ENCODE measurements around the gene CSNK1G3.

The CSNK1G3 gene

DNA sequence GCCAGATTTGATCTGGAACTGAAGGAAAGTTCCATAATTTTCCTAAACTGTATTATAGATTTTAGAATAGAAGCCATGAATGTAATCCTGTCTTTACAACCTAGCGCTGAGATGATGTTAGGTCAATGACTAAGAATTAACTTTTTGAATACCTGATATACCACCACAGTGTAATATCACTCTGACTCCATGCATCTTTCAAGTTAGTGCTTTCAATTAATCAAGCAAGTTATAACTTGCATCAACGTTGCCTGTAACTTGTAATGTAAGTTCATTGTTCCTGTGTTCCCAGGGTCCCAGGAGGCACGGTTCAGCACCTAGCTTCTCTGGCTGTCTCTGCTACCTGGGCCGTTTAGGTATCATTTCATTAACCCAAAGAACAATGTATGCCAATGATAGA is 139.3 kb downstream of the CSNK1G3 start:
- DNase-seq = no peak

DNA sequence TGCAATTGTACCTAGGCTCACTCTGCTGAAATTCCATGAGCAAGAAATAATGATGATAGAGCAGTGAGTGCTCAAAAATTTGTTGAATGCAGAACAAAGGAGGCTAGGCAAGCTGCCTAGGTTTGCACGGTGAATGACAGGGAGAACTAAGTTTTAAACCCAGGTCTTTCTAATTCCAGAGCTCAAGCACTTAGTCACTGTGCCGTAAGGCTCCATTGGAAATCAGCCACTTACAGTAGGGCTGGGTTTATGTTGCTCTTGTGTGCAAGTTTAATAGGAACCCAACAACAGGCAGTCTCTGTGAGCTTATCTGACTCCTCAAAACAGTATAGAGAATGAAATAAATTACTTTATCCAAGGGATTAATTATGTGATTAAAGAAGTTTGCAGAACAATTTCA is 147.0 kb downstream of the CSNK1G3 start:
- DNase-seq = no peak

DNA sequence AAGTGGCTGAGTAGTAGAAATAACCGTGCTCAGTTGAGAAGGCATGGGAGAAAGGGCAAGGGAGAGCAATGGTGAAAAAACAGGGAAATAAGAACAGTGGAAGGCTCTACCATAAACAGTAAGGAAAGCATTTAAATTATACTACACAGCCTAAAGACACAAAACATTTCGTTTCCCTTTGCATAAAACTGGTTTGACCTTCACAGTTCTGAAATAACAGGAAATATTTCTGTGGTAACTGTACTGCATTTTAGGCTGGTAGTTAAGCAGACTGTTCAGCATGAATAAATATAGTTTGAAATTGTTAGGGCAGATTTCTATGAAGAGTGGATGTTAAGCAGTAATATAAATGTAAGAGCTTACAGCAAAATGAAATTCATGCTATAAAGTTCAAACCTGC is 147.5 kb downstream of the CSNK1G3 start:
- no peak for DNase-seq

DNA sequence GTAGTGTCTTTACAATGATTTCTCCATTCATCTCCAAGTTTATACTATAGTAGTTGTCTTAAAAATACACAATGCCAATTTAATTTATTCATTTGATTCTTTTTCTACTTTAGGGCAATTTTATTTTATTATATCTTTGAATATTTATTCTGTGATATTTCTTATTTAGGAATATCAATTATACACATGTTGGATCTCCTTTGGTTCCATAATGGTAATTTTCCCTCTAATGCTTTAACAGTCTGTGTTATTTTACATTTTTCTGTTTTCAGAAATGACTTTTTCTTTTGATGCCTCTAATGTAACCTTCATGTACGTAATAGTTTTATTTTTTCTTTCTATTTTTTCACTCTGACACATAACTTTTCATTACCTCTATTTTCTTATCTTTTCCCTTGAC is 153.0 kb downstream of the CSNK1G3 start:
- DNase-seq = no peak

DNA sequence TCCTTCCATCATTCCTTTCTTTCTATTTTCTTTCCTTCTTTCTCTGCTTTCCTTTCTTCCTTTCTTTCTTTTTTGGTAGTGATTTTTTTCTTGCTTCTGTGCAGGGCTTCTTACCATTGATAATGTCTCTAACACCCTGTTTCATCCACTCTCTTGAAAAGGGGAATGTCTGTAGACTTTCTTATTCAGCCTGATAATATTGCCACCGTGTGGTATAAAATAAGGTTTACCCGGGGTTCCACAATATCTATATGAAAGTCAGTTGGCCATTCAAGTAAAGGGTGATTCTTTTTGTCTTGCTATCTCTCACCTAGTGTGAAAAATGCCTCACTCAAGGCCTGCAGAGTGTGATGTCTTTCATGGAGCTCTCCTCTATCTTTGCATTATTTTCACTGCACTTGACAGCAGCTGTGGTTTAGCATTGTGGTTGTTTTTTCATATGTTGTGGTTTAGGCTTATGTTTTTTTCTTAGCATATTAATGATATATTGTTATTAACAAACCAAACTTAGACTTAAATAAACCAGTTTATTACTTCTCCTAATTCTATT is 153.9 kb downstream of the CSNK1G3 start:
- DNase-seq = no peak

Measured in stimulated activated CD4-positive, alpha-beta T cell treated with anti-CD3 and anti-CD28 coated beads, Interleukin-12 subunit alpha, Interleukin-12 subunit beta, amount 100 ng/mL, for 4 hours (primary cell).